NCI-H2196 treated with DMSO at 0.1 percent for 48 hours (cell line): Measurements from ENCODE around the gene PLEKHG2.
"Not testable (repeated sequence)": the region's sequence is repeated elsewhere in the genome, so short reads cannot be mapped to it uniquely, and the experiment has no call there.

Source experiments
- DNase-seq: peaks from one replicate; lab custom pipeline; 2025; ENCODE audit not compliant: unreplicated experiment; lab: John Stamatoyannopoulos, UW

The PLEKHG2 gene

GRCh38 chr19:39444598-39445195 lies 32.2 kb downstream of the PLEKHG2 start:
- no peak for DNase-seq

- peak; percentile 94 for DNase-seq
Observed at GRCh38 chr19:39445196-39446111, 33.0 kb downstream of the PLEKHG2 start, which contains the start of gene SUPT5H. Gene SUPT5H (plus strand): TSS chr19:39445582. CDS start chr19:39445891, 309 bp downstream.

GRCh38 chr19:39446365-39447084 lies 34.1 kb downstream of the PLEKHG2 start:
- DNase-seq, result no peak

GRCh38 chr19:39448271-39448670 lies 35.8 kb downstream of the PLEKHG2 start:
- DNase-seq, result no peak

- DNase-seq, result no peak
Observed at GRCh38 chr19:39449116-39449797, 36.8 kb downstream of the PLEKHG2 start.

- DNase-seq, result not testable (repeated sequence)
Observed at GRCh38 chr19:39451257-39451656, 38.8 kb downstream of the PLEKHG2 start.

- no peak for DNase-seq
Observed at GRCh38 chr19:39463403-39463802, 50.9 kb downstream of the PLEKHG2 start.

- DNase-seq, result no peak
Observed at GRCh38 chr19:39465956-39466747, 53.7 kb downstream of the PLEKHG2 start.

- DNase-seq, result no peak
Observed at GRCh38 chr19:39467941-39468340, 55.5 kb downstream of the PLEKHG2 start.

- DNase-seq, result no peak
Observed at GRCh38 chr19:39469036-39469435, 56.6 kb downstream of the PLEKHG2 start.

- DNase-seq, result no peak
Observed at GRCh38 chr19:39469567-39469966, 57.1 kb downstream of the PLEKHG2 start.

- no peak for DNase-seq
Observed at GRCh38 chr19:39470724-39471339, 58.4 kb downstream of the PLEKHG2 start.

- no peak for DNase-seq
Observed at GRCh38 chr19:39471756-39472536, 59.5 kb downstream of the PLEKHG2 start.

GRCh38 chr19:39472746-39473442 lies 60.4 kb downstream of the PLEKHG2 start:
- no peak for DNase-seq

GRCh38 chr19:39473443-39473960 lies 61.0 kb downstream of the PLEKHG2 start:
- DNase-seq, result no peak

GRCh38 chr19:39474139-39474620 lies 61.7 kb downstream of the PLEKHG2 start:
- peak; percentile 15 for DNase-seq

GRCh38 chr19:39475748-39476147 lies 63.3 kb downstream of the PLEKHG2 start:
- no peak for DNase-seq
